Ishikawa (cell line): ENCODE results near the gene DYNLT4.

Experiments used
- CEBPB ChIP-seq: IDR thresholded peaks from 2 replicates; pipeline ENCODE4 v1.6.1; 2012
- CREB1 ChIP-seq: IDR thresholded peaks from 2 replicates; pipeline ENCODE4 v1.6.1; 2012; ENCODE audit warnings: low read depth
- EGR1 ChIP-seq: IDR thresholded peaks from 2 replicates; pipeline ENCODE4 v1.6.1; 2012
- EP300 ChIP-seq: IDR thresholded peaks from 2 replicates; pipeline ENCODE4 v1.6.1; 2012; ENCODE audit warnings: borderline replicate concordance
- NFIC ChIP-seq: IDR thresholded peaks from 2 replicates; pipeline ENCODE4 v1.6.1; 2012
- RAD21 ChIP-seq: IDR thresholded peaks from 2 replicates; pipeline ENCODE4 v1.6.1; 2012; ENCODE audit warnings: low read depth
- REST ChIP-seq: IDR thresholded peaks from 2 replicates; pipeline ENCODE4 v1.6.1; 2012; ENCODE audit warnings: low read depth, mild to moderate bottlenecking
- TAF1 ChIP-seq: IDR thresholded peaks from 2 replicates; pipeline ENCODE4 v1.6.1; 2012; ENCODE audit warnings: low read depth, mild to moderate bottlenecking
- TCF12 ChIP-seq: IDR thresholded peaks from 2 replicates; pipeline ENCODE4 v1.6.1; 2012; ENCODE audit warnings: low read depth
- TEAD4 ChIP-seq: IDR thresholded peaks from 2 replicates; pipeline ENCODE4 v1.6.1; 2012
- YY1 ChIP-seq: IDR thresholded peaks from 2 replicates; pipeline ENCODE4 v1.6.1; 2012; ENCODE audit warnings: low read depth
- ZBTB7A ChIP-seq: IDR thresholded peaks from 2 replicates; pipeline ENCODE4 v1.6.1; 2012; ENCODE audit warnings: low read depth
- TF ChIP-seq, protein P1 (sequence below): IDR thresholded peaks from 2 replicates; pipeline ENCODE4 v1.6.1; 2012

The DYNLT4 gene

DNA sequence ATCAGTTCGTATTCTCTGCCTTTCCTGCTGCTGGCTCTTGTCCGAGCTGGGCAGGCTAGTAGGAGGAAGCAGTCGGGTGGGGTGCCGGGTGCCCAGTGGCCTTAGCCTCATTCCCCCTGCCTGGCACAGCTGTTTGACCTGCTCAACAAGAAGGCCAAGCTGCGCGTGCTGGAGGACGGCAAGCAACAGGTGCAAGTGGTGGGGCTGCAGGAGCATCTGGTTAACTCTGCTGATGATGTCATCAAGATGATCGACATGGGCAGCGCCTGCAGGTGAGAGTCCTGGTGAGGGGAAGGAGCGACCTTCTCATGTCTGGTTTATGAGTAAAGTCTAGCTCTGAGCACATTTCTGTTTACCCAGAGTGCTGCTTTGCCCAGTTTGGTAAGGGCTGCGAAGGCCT, 48.1 kb downstream of the DYNLT4 start:
- TF ChIP-seq NFIC (no peak), EP300 (no peak), TAF1 (no peak), REST (no peak), TEAD4 (no peak), EGR1 (no peak), CEBPB (no peak), TCF12 (no peak), ZBTB7A (no peak)
- TF ChIP-seq, protein P1, sequence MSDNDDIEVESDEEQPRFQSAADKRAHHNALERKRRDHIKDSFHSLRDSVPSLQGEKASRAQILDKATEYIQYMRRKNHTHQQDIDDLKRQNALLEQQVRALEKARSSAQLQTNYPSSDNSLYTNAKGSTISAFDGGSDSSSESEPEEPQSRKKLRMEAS, result no peak

DNA sequence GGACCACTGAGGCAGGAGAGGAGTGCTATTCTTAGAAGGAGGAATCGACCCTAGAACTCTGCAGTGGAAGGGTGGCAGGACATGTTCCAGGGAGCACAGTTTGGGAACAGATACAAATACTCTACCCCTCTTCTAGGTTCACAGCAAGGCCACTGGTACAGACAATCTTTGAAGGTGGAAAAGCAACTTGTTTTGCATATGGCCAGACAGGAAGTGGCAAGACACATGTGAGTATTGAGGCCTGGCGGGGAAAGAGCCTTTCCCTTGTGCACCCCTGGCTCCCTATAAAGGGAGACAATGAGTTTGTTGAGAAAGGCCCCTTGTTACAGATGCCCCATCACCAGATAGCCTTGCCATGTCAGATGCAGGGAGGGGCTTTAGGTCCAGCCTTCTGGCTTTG, 49.7 kb downstream of the DYNLT4 start:
- TF ChIP-seq YY1 (no peak), ZBTB7A (no peak), RAD21 (no peak), CREB1 (no peak)
